Heart right ventricle (tissue), 16 donors: Measurements from ENCODE around the gene CSTF2T. TPM values are rescaled to one million over a fixed set of nuclear protein-coding genes. Genes with fewer than 3 reads are reported as not detected.
A peak's percentile ranks its signal among the peaks of the same experiment; 100 is the strongest.

ENCODE experiments used
- ATAC-seq, 8 donors: fragments of 200-7000 bp; cut with Tn5 transposase; one replicate each; pipeline ENCODE4 v1.9.1; 2020; ENCODE audit warnings: mild to moderate bottlenecking in 8 of 8, moderate library complexity in 8 of 8, moderate number of reproducible peaks in 1 of 8
- DNase-seq, 2 donors: peaks; one replicate each; pipeline ENCODE4 v3.0.0-alpha.2; 2020
- H3K27ac ChIP-seq, 10 donors: fragments of 200-600 bp; sonication (generic) in 2 of 10; one replicate each; pipeline versions ENCODE4 v1.5.0 to v1.8.0; 2020 to 2022; ENCODE audit warnings: mild to moderate bottlenecking in 3 of 10
- H3K27me3 ChIP-seq, 7 donors: fragments of 200-600 bp; one replicate each; pipeline ENCODE4 v1.8.0; 2021 to 2022; ENCODE audit warnings: mild to moderate bottlenecking in 2 of 7
- H3K36me3 ChIP-seq, 9 donors: fragments of 200-600 bp; sonication (generic) in 1 of 9; one replicate each; pipeline versions ENCODE4 v1.5.0 to v1.8.0; 2020 to 2022; ENCODE audit warnings: mild to moderate bottlenecking in 2 of 9
- H3K4me1 ChIP-seq, 9 donors: fragments of 200-600 bp; sonication (generic) in 1 of 9; one replicate each; pipeline versions ENCODE4 v1.5.0 to v1.8.0; 2020 to 2022; ENCODE audit warnings: mild to moderate bottlenecking in 4 of 9
- H3K4me3 ChIP-seq, 10 donors: fragments of 200-600 bp; sonication (generic) in 2 of 10; one replicate each; pipeline versions ENCODE4 v1.5.0 to v1.8.0; 2020 to 2022; ENCODE audit warnings: mild to moderate bottlenecking in 7 of 10, moderate library complexity in 2 of 10
- H3K9me3 ChIP-seq, 11 donors: fragments of 200-600 bp in 10 of 11; sonication (generic) in 2 of 11; one replicate each; pipeline versions ENCODE4 v1.5.0 to v1.8.0; 2013 to 2022; ENCODE audit warnings: mild to moderate bottlenecking in 2 of 11, control low read depth in 1 of 11, moderate library complexity in 1 of 11
- WGBS, 2 donors: extraction: QIAGEN DNeasy Blood & Tissue Kit; methylation state at CpG; one replicate each; pipeline ENCODE4 v1.1.7; 2013; ENCODE audit warnings: inconsistent platforms in 1 of 2; 5-methylcytosine and 5-hydroxymethylcytosine counted together
- intact Hi-C, 10 donors: fragments of 100-400 bp; cut with DNase I; formaldehyde crosslinking; loops; one replicate each; pipeline versions ENCODE4 v1.11.1 to v1.14.2; 2022
- long read RNA-seq, 3 donors: library from polyadenylated mRNA; unstranded; transcript quantifications; one replicate each; pipeline ENCODE4 v2.0.0, GENCODE V29; 2020 to 2021
- polyA plus RNA-seq, 2 donors: library from polyadenylated mRNA; stranded (reverse); fragments of 200-250 nt; gene quantifications; one replicate each; pipeline ENCODE4 v1.2.3, GENCODE V29; 2013
- total RNA-seq, 10 donors: library from RNA; stranded (reverse); fragmentation: NEBNext Ultra II Directional in 3 of 10; extraction: Animal tissue kit (Norgen Biotek cat#: 25700) in 3 of 10; gene quantifications; one replicate each; pipeline versions ENCODE4 v1.2.1 to v1.2.4, GENCODE V29; 2021 to 2023
- TF ChIP-seq, protein P1 (sequence below), 9 donors: fragments of 200-600 bp; sonication (generic) in 2 of 9; IDR thresholded peaks; one replicate each; pipeline versions ENCODE4 v1.5.0 to v1.8.0; 2021 to 2022; ENCODE audit warnings: antibody characterized with exemption in 9 of 9, mild to moderate bottlenecking in 5 of 9, moderate library complexity in 1 of 9
- donor health status: Arrhythmogenic right ventricular cardiomyopathy.
- donor health status: ischemic (EF 13 %, LVEDD 7.1; RV severe dilation, severe dysfunction).
- donor health status: healthy with polysubstance abuse.
- donor health status: DM: no; HTN: yes; CAD: no.
- donor health status: DM: no; HTN: no; CAD: no.
- donor health status: ischemic (EF 25% LVEDD 6.9; RV normal size, moderate dysfunction).
- donor health status: ischemic (EF 25% LVEDD 5.7; RV mildly dilated, moderate dysfunction).
- donor health status: healthy.
- donor health status: DM: yes; HTN: yes; CAD: no.
- donor health status: Ischemic cardiomyopathy.
- donor health status: ischemic (EF 35%, LVEDD 5.7; RV mildly dilated, moderate dysfunction).
- donor health status: nonischemic (EF 11% LVEDD 7.7; RV severe dilation, severe dysfunction).
- donor health status: DM: yes; HTN: yes; CAD: no.
- donor health status: PGD.
- donor health status: ischemic (EF 29% LVEDD 5.4; RV normal size, mild dysfunction).
- donor health status: nonischemic (EF 23%, LVEDD 6.1; RV moderate dilation, normal function).

The CSTF2T gene, protein sequence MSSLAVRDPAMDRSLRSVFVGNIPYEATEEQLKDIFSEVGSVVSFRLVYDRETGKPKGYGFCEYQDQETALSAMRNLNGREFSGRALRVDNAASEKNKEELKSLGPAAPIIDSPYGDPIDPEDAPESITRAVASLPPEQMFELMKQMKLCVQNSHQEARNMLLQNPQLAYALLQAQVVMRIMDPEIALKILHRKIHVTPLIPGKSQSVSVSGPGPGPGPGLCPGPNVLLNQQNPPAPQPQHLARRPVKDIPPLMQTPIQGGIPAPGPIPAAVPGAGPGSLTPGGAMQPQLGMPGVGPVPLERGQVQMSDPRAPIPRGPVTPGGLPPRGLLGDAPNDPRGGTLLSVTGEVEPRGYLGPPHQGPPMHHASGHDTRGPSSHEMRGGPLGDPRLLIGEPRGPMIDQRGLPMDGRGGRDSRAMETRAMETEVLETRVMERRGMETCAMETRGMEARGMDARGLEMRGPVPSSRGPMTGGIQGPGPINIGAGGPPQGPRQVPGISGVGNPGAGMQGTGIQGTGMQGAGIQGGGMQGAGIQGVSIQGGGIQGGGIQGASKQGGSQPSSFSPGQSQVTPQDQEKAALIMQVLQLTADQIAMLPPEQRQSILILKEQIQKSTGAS
- 10 to 100 TPM; 20.6 to 31.6 (median 23.1) TPM for total RNA-seq
- 10 to 100 TPM in 1 of 2 donors, 1 to 10 TPM in 1; 9.4 to 10.5 TPM for polyA plus RNA-seq
- long read RNA-seq, donor 1, full-length matches to known transcripts: 12 of 12 reads
- long read RNA-seq, donor 1, partial matches to known transcripts: 0 of 12 reads
- long read RNA-seq, donor 1, other reads (novel, unspliced or antisense): 0 of 12 reads
- long read RNA-seq, donor 2, full-length matches to known transcripts: 12 of 12 reads
- long read RNA-seq, donor 2, partial matches to known transcripts: 0 of 12 reads
- long read RNA-seq, donor 2, other reads (novel, unspliced or antisense): 0 of 12 reads
- long read RNA-seq, donor 3, full-length matches to known transcripts: 34 of 34 reads
- long read RNA-seq, donor 3, partial matches to known transcripts: 0 of 34 reads
- long read RNA-seq, donor 3, other reads (novel, unspliced or antisense): 0 of 34 reads

DNA sequence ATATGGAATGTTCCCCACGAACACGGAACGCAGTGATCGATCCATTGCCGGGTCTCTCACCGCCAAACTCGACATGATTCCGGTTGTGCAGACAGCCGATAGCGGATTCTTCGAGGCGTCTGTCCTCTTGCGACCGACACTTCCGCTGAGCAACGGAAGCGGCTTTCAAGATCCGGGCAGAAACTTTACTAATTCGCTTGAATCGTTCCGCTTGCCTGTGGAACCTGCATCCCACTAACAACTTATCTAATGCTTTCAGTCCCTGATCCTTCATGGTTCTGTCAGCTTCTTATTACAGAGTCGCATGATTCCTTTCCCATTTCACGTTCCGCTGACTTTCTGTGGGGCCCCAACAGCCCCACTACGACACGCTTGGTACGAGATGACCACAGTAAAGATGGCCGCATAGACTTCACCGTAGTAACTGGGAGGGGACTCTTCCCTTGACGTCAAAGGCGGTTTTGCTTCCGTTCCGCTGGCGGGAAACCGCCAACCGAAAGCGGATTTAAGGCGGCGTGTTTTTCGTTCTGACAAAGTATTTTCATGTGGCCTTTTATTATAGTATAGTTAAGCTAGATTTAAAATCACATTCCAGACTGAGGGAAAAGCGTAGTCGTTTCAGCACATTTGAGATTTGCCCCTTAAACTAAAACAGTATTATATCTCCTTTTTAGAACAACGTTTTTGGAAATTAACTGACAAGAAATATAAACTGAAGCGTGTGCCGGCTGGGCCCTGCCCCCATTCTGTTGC is at the start of gene CSTF2T:
Gene CSTF2T (minus strand): TSS at position 121 of the 753 bp plus-strand sequence. CDS start 46 bp downstream, at position 75.
- Histone ChIP-seq H3K9me3 (no peaks in the 10 kb centered on the region), H3K27me3 (no peaks in the 10 kb centered on the region), H3K36me3 (peaks cover 0 to 36% (median 0%) of the 10 kb centered on the region in 9 donors), H3K27ac (peak within 1 kb of the TSS; percentile 88 to 99 (median 94)), H3K4me3 (peak within 1 kb of the TSS; percentile 62 to 84 (median 72)), H3K4me1 (peaks cover 2 to 53% (median 43%) of the 10 kb centered on the region in 9 donors)
- DNase-seq (peak; percentile 79 to 94), ATAC-seq (peak; percentile 96 to 99 (median 97))
- WGBS, 2 donors: 0% methylated on average over 45 of the region's 45 CpGs
- intact Hi-C loops: loop anchor here in 4 of 10 donors (2.0 to 10.0 kb wide), 6 partner anchors 255 to 705 kb away; partner anchors contain the start of gene PRKG1 (in 2 of the 4)
- TF ChIP-seq, protein P1, sequence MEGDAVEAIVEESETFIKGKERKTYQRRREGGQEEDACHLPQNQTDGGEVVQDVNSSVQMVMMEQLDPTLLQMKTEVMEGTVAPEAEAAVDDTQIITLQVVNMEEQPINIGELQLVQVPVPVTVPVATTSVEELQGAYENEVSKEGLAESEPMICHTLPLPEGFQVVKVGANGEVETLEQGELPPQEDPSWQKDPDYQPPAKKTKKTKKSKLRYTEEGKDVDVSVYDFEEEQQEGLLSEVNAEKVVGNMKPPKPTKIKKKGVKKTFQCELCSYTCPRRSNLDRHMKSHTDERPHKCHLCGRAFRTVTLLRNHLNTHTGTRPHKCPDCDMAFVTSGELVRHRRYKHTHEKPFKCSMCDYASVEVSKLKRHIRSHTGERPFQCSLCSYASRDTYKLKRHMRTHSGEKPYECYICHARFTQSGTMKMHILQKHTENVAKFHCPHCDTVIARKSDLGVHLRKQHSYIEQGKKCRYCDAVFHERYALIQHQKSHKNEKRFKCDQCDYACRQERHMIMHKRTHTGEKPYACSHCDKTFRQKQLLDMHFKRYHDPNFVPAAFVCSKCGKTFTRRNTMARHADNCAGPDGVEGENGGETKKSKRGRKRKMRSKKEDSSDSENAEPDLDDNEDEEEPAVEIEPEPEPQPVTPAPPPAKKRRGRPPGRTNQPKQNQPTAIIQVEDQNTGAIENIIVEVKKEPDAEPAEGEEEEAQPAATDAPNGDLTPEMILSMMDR (IDR thresholded peaks at IDR 0.05): no peak

DNA sequence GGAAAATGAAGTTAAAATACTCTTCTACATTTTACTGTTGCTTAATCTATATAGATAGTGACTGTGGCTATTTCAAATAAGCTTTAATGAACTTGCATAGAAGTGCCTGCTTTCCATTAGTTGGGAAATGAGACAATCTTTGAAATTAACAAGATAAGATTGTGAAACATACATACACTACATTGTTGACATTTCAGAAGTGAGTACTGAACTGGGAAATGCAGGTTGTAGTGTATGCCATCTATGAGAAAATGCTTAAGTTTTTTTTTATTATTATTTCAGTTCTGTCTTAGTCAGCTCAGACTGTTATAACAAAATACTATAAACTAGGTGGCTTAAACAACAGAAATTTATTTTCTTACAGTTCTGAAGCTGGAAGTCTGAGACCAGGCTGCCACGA is 49.6 kb upstream of the CSTF2T start:
- Histone ChIP-seq H3K4me1 (no peaks in the 10 kb centered on the region), H3K27ac (no peak overlapping the region), H3K9me3 (no peaks in the 10 kb centered on the region), H3K36me3 (no peaks in the 10 kb centered on the region), H3K27me3 (no peaks in the 10 kb centered on the region), H3K4me3 (no peak overlapping the region)
- no peak for ATAC-seq
- 85 to 87% methylated on average over 1 of the region's 1 CpG for whole genome bisulfite sequencing, 2 donors
- DNase-seq: no peak
- TF ChIP-seq, protein P1 (IDR thresholded peaks at IDR 0.05): no peak
- intact Hi-C loops: no loop called here

DNA sequence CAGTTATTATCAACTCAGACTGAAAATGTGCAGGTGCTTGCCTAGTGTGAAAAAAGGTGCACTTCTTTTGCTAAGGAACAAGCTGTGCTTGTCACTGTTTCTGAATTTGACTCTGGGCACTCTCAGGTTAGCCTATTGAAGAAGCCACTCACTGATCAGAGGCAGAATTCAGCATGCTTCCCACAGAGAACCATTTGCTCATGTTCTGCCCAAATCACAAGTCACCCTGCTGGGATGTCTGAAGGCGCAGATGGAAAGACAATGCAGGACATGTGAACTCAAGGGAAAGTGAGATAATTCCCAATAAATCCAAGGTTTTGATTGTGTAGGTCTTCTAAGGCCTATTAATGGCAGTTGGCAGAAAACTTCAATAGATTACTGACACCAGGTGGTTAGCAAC is 47.8 kb upstream of the CSTF2T start:
- Histone ChIP-seq H3K27me3 (no peaks in the 10 kb centered on the region), H3K9me3 (no peaks in the 10 kb centered on the region), H3K36me3 (no peaks in the 10 kb centered on the region), H3K4me3 (no peak overlapping the region), H3K27ac (no peak overlapping the region), H3K4me1 (peaks cover 0 to 10% (median 0%) of the 10 kb centered on the region in 9 donors)
- ATAC-seq (no peak), DNase-seq (no peak)
- TF ChIP-seq, protein P1 (IDR thresholded peaks at IDR 0.05): no peak
- WGBS, 2 donors: 95 to 98% methylated on average over 1 of the region's 1 CpG
- intact Hi-C loops: no loop called here
